H1 (cell line): Measurements from ENCODE around the gene LRATD1. TPM values are rescaled to one million over a fixed set of nuclear protein-coding genes. Genes with fewer than 3 reads are reported as not detected.

Source experiments
- CTCF ChIA-PET: fragments of 300-600 bp; sonication (Branson Sonifier 250); formaldehyde crosslinking; loops from one replicate; lab custom pipeline; 2021; ENCODE audit not compliant: partially characterized antibody; lab: Charles Lee
- POLR2A ChIA-PET: fragments of 300-600 bp; sonication (Branson Sonifier 250); formaldehyde crosslinking; loops from one replicate; lab custom pipeline; 2021; ENCODE audit warnings: inconsistent platforms; ENCODE audit not compliant: partially characterized antibody; lab: Charles Lee
- DNase-seq, 2 experiments: peaks; one replicate each; pipeline versions ENCODE4 v3.0.0 to v3.0.0-alpha.2; 2010 to 2022; ENCODE audit warnings: low spot score in 2 of 2, low read depth in 1 of 2, mixed read lengths in 1 of 2
- FAIRE-seq: peaks from 2 replicates; lab custom pipeline; 2011; peaks lifted over from hg19 to GRCh38; lab: Jason Lieb, UNC
- H2AFZ ChIP-seq: 2 replicates; pipeline ENCODE4 v1.8.1; 2012; ENCODE audit warnings: low read length, inconsistent platforms
- H2AK5ac ChIP-seq: 2 replicates; pipeline ENCODE4 v1.6.1; 2013; ENCODE audit warnings: low read depth, low read length
- H2BK120ac ChIP-seq: replicated peaks from 2 replicates; pipeline ENCODE3; 2013; ENCODE audit warnings: low read depth, low read length, inconsistent platforms
- H2BK12ac ChIP-seq: 2 replicates; pipeline ENCODE4 v1.6.1; 2013; ENCODE audit warnings: low read depth, low read length
- H2BK15ac ChIP-seq: 2 replicates; pipeline ENCODE4 v1.6.1; 2013; ENCODE audit warnings: low read length
- H2BK20ac ChIP-seq: 2 replicates; pipeline ENCODE4 v1.6.1; 2013; ENCODE audit warnings: low read length
- H2BK5ac ChIP-seq: 2 replicates; pipeline ENCODE4 v1.6.1; 2013; ENCODE audit warnings: low read depth, low read length
- H3K14ac ChIP-seq: 2 replicates; pipeline ENCODE4 v1.6.1; 2013; ENCODE audit warnings: inconsistent platforms; ENCODE audit not compliant: insufficient read length
- H3K18ac ChIP-seq: 2 replicates; pipeline ENCODE4 v1.6.1; 2013; ENCODE audit warnings: low read length; ENCODE audit errors: extremely low read depth
- H3K23ac ChIP-seq: 2 replicates; pipeline ENCODE4 v1.6.1; 2013; ENCODE audit warnings: inconsistent platforms; ENCODE audit not compliant: insufficient read length
- H3K23me2 ChIP-seq: 2 replicates; pipeline ENCODE4 v1.6.1; 2013; ENCODE audit warnings: low read depth, low read length
- H3K27ac ChIP-seq: 2 replicates; pipeline ENCODE4 v1.6.1; 2011; ENCODE audit warnings: low read depth, low read length, inconsistent platforms
- H3K27me3 ChIP-seq, 4 experiments: replicated peaks in 1 of 4; 1 replicate in 1 of 4; 2 replicates in 3 of 4; pipeline versions ENCODE4 v1.6.1 to v1.8.1; 2011 to 2013; ENCODE audit warnings: low read length in 3 of 4, mild to moderate bottlenecking in 3 of 4, inconsistent platforms in 2 of 4, mixed read lengths in 2 of 4, moderate library complexity in 1 of 4; ENCODE audit not compliant: control insufficient read depth in 3 of 4, insufficient read depth in 3 of 4; ENCODE audit errors: extremely low read depth in 1 of 4
- H3K36me3 ChIP-seq, 4 experiments: 2 replicates each; pipeline versions ENCODE4 v1.6.1 to v1.8.1; 2011 to 2013; ENCODE audit warnings: mild to moderate bottlenecking in 4 of 4, low read length in 3 of 4, moderate library complexity in 2 of 4, control low read depth in 1 of 4, inconsistent platforms in 1 of 4; ENCODE audit not compliant: insufficient read depth in 4 of 4, control insufficient read depth in 2 of 4
- H3K4ac ChIP-seq: replicated peaks from 2 replicates; pipeline ENCODE3; 2013; ENCODE audit warnings: low read length, low read depth, mixed read lengths, inconsistent platforms; ENCODE audit not compliant: insufficient read length
- H3K4me1 ChIP-seq, 4 experiments: replicated peaks in 1 of 4; 1 replicate in 1 of 4; 2 replicates in 3 of 4; pipeline versions ENCODE4 v1.6.1 to v1.8.1; 2011 to 2013; ENCODE audit warnings: low read length in 3 of 4, inconsistent platforms in 2 of 4, mixed read lengths in 1 of 4; ENCODE audit not compliant: insufficient read depth in 4 of 4, control insufficient read depth in 3 of 4
- H3K4me2 ChIP-seq, 2 experiments: 2 replicates each; pipeline versions ENCODE4 v1.6.1 to v1.8.1; 2011 to 2013; ENCODE audit warnings: low read depth in 2 of 2, low read length in 2 of 2, control low read depth in 1 of 2, inconsistent platforms in 1 of 2, mild to moderate bottlenecking in 1 of 2; ENCODE audit not compliant: insufficient read depth in 1 of 2
- H3K4me3 ChIP-seq, 4 experiments: fragments of 200-600, 300-600 bp in 1 of 4; sonication (generic), shearing (Covaris generic), sonication (Bioruptor Twin) in 1 of 4; 2 replicates each; pipeline versions ENCODE4 v1.5.1 to v1.8.1; 2011 to 2016; ENCODE audit warnings: low read length in 4 of 4, low read depth in 3 of 4, control low read depth in 2 of 4, inconsistent platforms in 2 of 4, mild to moderate bottlenecking in 2 of 4, mixed read lengths in 1 of 4, moderate library complexity in 1 of 4; ENCODE audit not compliant: insufficient read depth in 2 of 4; ENCODE audit errors: extremely low read depth in 1 of 4
- H3K56ac ChIP-seq: replicated peaks from 2 replicates; pipeline ENCODE3; 2013; ENCODE audit warnings: low read depth, mild to moderate bottlenecking, mixed read lengths, low read length, inconsistent platforms; ENCODE audit not compliant: insufficient read length
- H3K79me1 ChIP-seq: 2 replicates; pipeline ENCODE4 v1.6.1; 2013; ENCODE audit warnings: low read depth, low read length, control low read depth
- H3K79me2 ChIP-seq, 2 experiments: 2 replicates each; pipeline versions ENCODE4 v1.6.1 to v1.8.1; 2012 to 2013; ENCODE audit warnings: low read length in 2 of 2, mild to moderate bottlenecking in 2 of 2, inconsistent platforms in 1 of 2; ENCODE audit not compliant: insufficient read depth in 2 of 2, control insufficient read depth in 1 of 2
- H3K9ac ChIP-seq, 4 experiments: replicated peaks in 1 of 4; 1 replicate in 1 of 4; 2 replicates in 3 of 4; pipeline versions ENCODE4 v1.6.1 to v1.8.1; 2011 to 2013; ENCODE audit warnings: low read depth in 3 of 4, low read length in 3 of 4, control low read depth in 2 of 4, mild to moderate bottlenecking in 2 of 4, moderate library complexity in 2 of 4, inconsistent platforms in 1 of 4; ENCODE audit errors: extremely low read depth in 1 of 4
- H3K9me3 ChIP-seq, 2 experiments: 2 replicates each; pipeline versions ENCODE4 v1.6.1 to v1.8.1; 2012 to 2013; ENCODE audit warnings: mild to moderate bottlenecking in 2 of 2, moderate library complexity in 2 of 2, control low read depth in 1 of 2, inconsistent platforms in 1 of 2, low read depth in 1 of 2, low read length in 1 of 2, mixed read lengths in 1 of 2; ENCODE audit not compliant: insufficient read depth in 2 of 2
- H4K20me1 ChIP-seq, 2 experiments: replicated peaks in 1 of 2; 2 replicates each; pipeline versions ENCODE3 to v1.8.1; 2011 to 2013; ENCODE audit warnings: inconsistent platforms in 2 of 2, low read length in 2 of 2, mild to moderate bottlenecking in 1 of 2; ENCODE audit not compliant: insufficient read depth in 2 of 2, control insufficient read depth in 1 of 2
- H4K5ac ChIP-seq: 2 replicates; pipeline ENCODE4 v1.6.1; 2013; ENCODE audit warnings: low read length, low read depth, mixed read lengths, inconsistent platforms; ENCODE audit not compliant: insufficient read length
- H4K8ac ChIP-seq: 2 replicates; pipeline ENCODE4 v1.8.0; 2013; ENCODE audit warnings: mild to moderate bottlenecking, moderate library complexity, low read length, inconsistent platforms; ENCODE audit not compliant: insufficient read depth; ENCODE audit errors: extremely low read depth
- H4K91ac ChIP-seq: replicated peaks from 2 replicates; pipeline ENCODE3; 2013; ENCODE audit warnings: low read length, mixed read lengths, inconsistent platforms; ENCODE audit not compliant: insufficient read length
- ATF2 ChIP-seq: IDR thresholded peaks from 2 replicates; pipeline ENCODE4 v1.6.1; 2012; ENCODE audit warnings: low read length, inconsistent platforms
- GTF2F1 ChIP-seq: IDR thresholded peaks from 2 replicates; pipeline ENCODE4 v1.6.1; 2012; ENCODE audit warnings: low read depth, low read length, improper control_type of control experiment, borderline replicate concordance
- HDAC2 ChIP-seq, 2 experiments: fragments of 300-600 bp in 1 of 2; sonication (generic) in 1 of 2; IDR thresholded peaks; 2 replicates each; pipeline ENCODE4 v1.6.1; 2011 to 2012; ENCODE audit warnings: low read depth in 2 of 2, low read length in 2 of 2, mild to moderate bottlenecking in 2 of 2, moderate library complexity in 2 of 2, borderline replicate concordance in 1 of 2, inconsistent platforms in 1 of 2
- NRF1 ChIP-seq: IDR thresholded peaks from 2 replicates; pipeline ENCODE4 v1.6.1; 2011; ENCODE audit warnings: mild to moderate bottlenecking, low read depth, low read length, improper control_type of control experiment
- PHF8 ChIP-seq: fragments of 200-600 bp; sonication (generic); conservative IDR thresholded peaks from 2 replicates; pipeline ENCODE4 v1.7.1; 2012; ENCODE audit warnings: low read depth, mild to moderate bottlenecking, inconsistent platforms, low read length, moderate library complexity
- POU5F1 ChIP-seq: IDR thresholded peaks from 2 replicates; pipeline ENCODE4 v1.6.1; 2011; ENCODE audit warnings: low read depth, mild to moderate bottlenecking, low read length, moderate library complexity
- SAP30 ChIP-seq: fragments of 300-600 bp; sonication (generic); IDR thresholded peaks from 2 replicates; pipeline ENCODE4 v1.7.1; 2012; ENCODE audit warnings: low read length, moderate library complexity, mild to moderate bottlenecking, inconsistent platforms; ENCODE audit not compliant: insufficient read depth, insufficient replicate concordance
- SIRT6 ChIP-seq: IDR thresholded peaks from one replicate; pipeline ENCODE4 v1.7.1; 2012; ENCODE audit warnings: low read length, inconsistent platforms
- SP4 ChIP-seq: IDR thresholded peaks from 2 replicates; pipeline ENCODE4 v1.6.1; 2012; ENCODE audit warnings: low read length, inconsistent platforms
- SRF ChIP-seq: IDR thresholded peaks from 2 replicates; pipeline ENCODE4 v1.6.1; 2011; ENCODE audit warnings: mild to moderate bottlenecking, low read depth, low read length, moderate library complexity
- SUZ12 ChIP-seq: fragments of 200-600 bp; sonication (generic); IDR thresholded peaks from 2 replicates; pipeline ENCODE4 v1.6.1; 2012; ENCODE audit warnings: mild to moderate bottlenecking, inconsistent platforms, low read length, moderate library complexity, mixed read lengths
- TEAD4 ChIP-seq: IDR thresholded peaks from 2 replicates; pipeline ENCODE4 v1.6.1; 2012; ENCODE audit warnings: low read depth, low read length, inconsistent platforms, mixed read lengths
- YY1 ChIP-seq: IDR thresholded peaks from 2 replicates; pipeline ENCODE4 v1.6.1; 2011; ENCODE audit warnings: low read depth, mild to moderate bottlenecking, low read length
- WGBS, 2 experiments: shearing (Covaris generic) in 1 of 2; methylation state at CpG; one replicate each; pipeline versions ENCODE4 v1.1.6 to v1.1.7; 2013 to 2015; ENCODE audit warnings: low lambda C conversion rate in 2 of 2, mixed read lengths in 2 of 2, inconsistent platforms in 1 of 2, low coverage in 1 of 2, missing lambda C conversion rate in 1 of 2; ENCODE audit not compliant: insufficient replicate concordance in 2 of 2, insufficient coverage in 1 of 2, insufficient read length in 1 of 2; ENCODE audit errors: extremely low coverage in 1 of 2, missing lambda C conversion rate in 1 of 2; 5-methylcytosine and 5-hydroxymethylcytosine counted together
- polyA plus RNA-seq, 7 experiments: library from polyadenylated mRNA; depleted of rRNA in 3 of 7; stranded (reverse) in 5 of 7; unstranded in 2 of 7; fragments of >200 nt in 5 of 7; fragments of 200-250 nt in 2 of 7; gene quantifications; 1 replicate in 5 of 7; 2 replicates in 1 of 7; 4 replicates in 1 of 7; pipeline versions ENCODE4 v1.2.1 to v1.2.3, GENCODE V29; 2011 to 2013; ENCODE audit warnings: missing spikeins in 2 of 7, mixed read lengths in 2 of 7
- total RNA-seq: library from RNA; stranded (reverse); fragmentation: NEBNext Ultra II Directional; extraction: Animal tissue kit (Norgen Biotek cat#: 25700); gene quantifications from 2 replicates; pipeline ENCODE4 v1.2.1, GENCODE V29; 2021

The LRATD1 gene
- total and polyA plus RNA-seq, 2 of the 8 experiments (the other 6 are each of a cell fraction or from before 2014, with no cell fraction given), result 1.2 to 2.3 TPM

GRCh38 chr2:14638488-14638887, 6.0 kb downstream of the LRATD1 start:
- Histone ChIP-seq H4K20me1 (no peaks in the 10 kb centered on the region), H2BK15ac (no peak overlapping the region), H2BK20ac (no peak overlapping the region), H3K9me3 (no peaks in the 10 kb centered on the region), H3K18ac (no peak overlapping the region), H2BK5ac (no peak overlapping the region), H3K14ac (no peak overlapping the region), H3K4me1 (peaks cover 0 to 12% (median 5%) of the 10 kb centered on the region in 4 experiments; a peak in 5 of 7 replicates), H2AFZ (no peak overlapping the region), H3K27me3 (peaks cover 11 to 32% (median 22%) of the 10 kb centered on the region in 4 experiments; a peak in 6 of 7 replicates), H3K9ac (no peak overlapping the region), H3K27ac (no peak overlapping the region), H3K36me3 (no peaks in the 10 kb centered on the region), H2AK5ac (no peak overlapping the region), H4K91ac (no peak overlapping the region), H3K4ac (no peak overlapping the region), H3K23ac (no peak overlapping the region), H3K56ac (no peak overlapping the region), H4K8ac (no peak overlapping the region), H3K4me2 (no peak overlapping the region), H2BK120ac (no peak overlapping the region), H3K23me2 (peaks cover 19% of the 10 kb centered on the region), H2BK12ac (no peak overlapping the region), H3K4me3 (no peak overlapping the region), H3K79me1 (no peaks in the 10 kb centered on the region), H4K5ac (no peak overlapping the region), H3K79me2 (no peaks in the 10 kb centered on the region)
- ChIA-PET POLR2A (no interaction called here), CTCF (interaction anchor here (1.1 kb wide), 1 partner anchor 12 kb away, joined by 3 read pairs; no protein-coding TSS in a partner anchor)
- DNase-seq (no peak), FAIRE-seq (no peak)
- 98% methylated on average over 2 of the region's 2 CpGs; no CpG with 5 or more reads in 1 of the 2 experiments for WGBS, 2 experiments
- TF ChIP-seq SAP30, result no peak
- TF ChIP-seq TEAD4, result no peak
- TF ChIP-seq SRF, result no peak
- TF ChIP-seq SUZ12, result no peak
- no peak for TF ChIP-seq SIRT6
- TF ChIP-seq ATF2, result no peak
- TF ChIP-seq POU5F1, result no peak
- TF ChIP-seq YY1, result no peak
- no peak for TF ChIP-seq GTF2F1
- no peak for TF ChIP-seq NRF1
- no peak for TF ChIP-seq PHF8
- TF ChIP-seq SP4, result no peak
- TF ChIP-seq HDAC2 (IDR thresholded peaks at IDR 0.05; ENCODE audit: borderline replicate concordance in 1 of 2, low read depth in 2 of 2, low read length in 2 of 2), result no peak
